Activated naive CD4-positive, alpha-beta T cell treated with anti-CD3 and anti-CD28 coated beads, Interleukin-2, amount 50 U/mL, for 72 hours (primary cell): ENCODE measurements around the gene TMEM231. TPM values are rescaled to one million over a fixed set of nuclear protein-coding genes. Genes with fewer than 3 reads are reported as not detected.
"Not testable (repeated sequence)": the region's sequence is repeated elsewhere in the genome, so short reads cannot be mapped to it uniquely, and the experiment has no call there.

Experiments used
- ATAC-seq, 2 donors: fragments of 150-1000 bp; cut with Tn5 transposase; 2 replicates each; pipeline ENCODE4 v1.10.0; 2021; ENCODE audit warnings: mild to moderate bottlenecking in 2 of 2, moderate library complexity in 2 of 2
- DNase-seq, 2 donors: peaks; one replicate each; pipeline ENCODE4 v3.0.0; 2021 to 2022; ENCODE audit warnings: low spot score in 2 of 2
- H3K27ac Mint-ChIP-seq, 2 donors: one replicate each; pipeline ENCODE4 v1.8.0; 2022; ENCODE audit warnings: mild to moderate bottlenecking in 2 of 2, mixed read lengths in 2 of 2
- H3K36me3 Mint-ChIP-seq, 2 donors: one replicate each; pipeline ENCODE4 v1.8.0; 2022; ENCODE audit warnings: mixed read lengths in 2 of 2
- H3K9me3 Mint-ChIP-seq, 2 donors: one replicate each; pipeline ENCODE4 v1.8.0; 2022; ENCODE audit warnings: mixed read lengths in 2 of 2
- total RNA-seq, 2 donors: library from RNA; stranded (reverse); gene quantifications; one replicate each; pipeline ENCODE4 v1.2.3, GENCODE V29; 2022

TMEM231 gene
- total RNA-seq, 2 donors from 2014 or later = 2.8 to 6.0 TPM

GRCh38 chr16:75575958-75576357 lies 19.9 kb upstream of the TMEM231 start:
- DNase-seq = no peak
- H3K27ac Mint-ChIP-seq = no peak overlapping the region
- peaks cover 8 to 12% of the 10 kb centered on the region in 2 donors for H3K36me3 Mint-ChIP-seq
- no peak for ATAC-seq
- H3K9me3 Mint-ChIP-seq = no peaks in the 10 kb centered on the region

GRCh38 chr16:75573955-75574354 lies 17.9 kb upstream of the TMEM231 start:
- Mint-ChIP-seq H3K36me3 (peaks cover 5 to 7% of the 10 kb centered on the region in 2 donors), H3K27ac (peak overlapping the region; percentile 50 to 53), H3K9me3 (no peaks in the 10 kb centered on the region)
- DNase-seq = no peak
- ATAC-seq = no peak

- H3K27ac Mint-ChIP-seq = no peak overlapping the region
- H3K36me3 Mint-ChIP-seq = no peaks in the 10 kb centered on the region
- ATAC-seq = no peak
- DNase-seq = no peak
- H3K9me3 Mint-ChIP-seq = no peaks in the 10 kb centered on the region
Measured at GRCh38 chr16:75572864-75573542, 17.0 kb upstream of the TMEM231 start.

GRCh38 chr16:75570396-75571065 lies 14.5 kb upstream of the TMEM231 start:
- ATAC-seq (no peak), DNase-seq (no peak)
- Mint-ChIP-seq H3K36me3 (no peaks in the 10 kb centered on the region), H3K27ac (no peak overlapping the region), H3K9me3 (no peaks in the 10 kb centered on the region)

- DNase-seq (no peak), ATAC-seq (no peak)
- no peaks in the 10 kb centered on the region for H3K9me3 Mint-ChIP-seq
- H3K36me3 Mint-ChIP-seq = no peaks in the 10 kb centered on the region
- H3K27ac Mint-ChIP-seq = peak overlapping the region in 1 of 2 donors; percentile 90
Measured at GRCh38 chr16:75567911-75568310, 11.9 kb upstream of the TMEM231 start.

GRCh38 chr16:75566758-75567255 lies 10.8 kb upstream of the TMEM231 start:
- Mint-ChIP-seq H3K27ac (peak overlapping the region; percentile 79 to 90), H3K9me3 (no peaks in the 10 kb centered on the region), H3K36me3 (no peaks in the 10 kb centered on the region)
- ATAC-seq (peak; percentile 7 to 9), DNase-seq (peak in 1 of 2 donors; percentile 23)

GRCh38 chr16:75566040-75566757 lies 10.1 kb upstream of the TMEM231 start, which contains the start of gene GABARAPL2:
Gene GABARAPL2 (plus strand): TSS chr16:75566379. CDS start chr16:75566487, 108 bp downstream.
- H3K36me3 Mint-ChIP-seq = no peaks in the 10 kb centered on the region
- ATAC-seq (peak; percentile 75 to 81), DNase-seq (peak; percentile 89 to 92)
- peak within 1 kb of the TSS; percentile 90 to 96 for H3K27ac Mint-ChIP-seq
- H3K9me3 Mint-ChIP-seq = no peaks in the 10 kb centered on the region

GRCh38 chr16:75565640-75566039 lies 9.6 kb upstream of the TMEM231 start:
- H3K9me3 Mint-ChIP-seq = no peaks in the 10 kb centered on the region
- no peaks in the 10 kb centered on the region for H3K36me3 Mint-ChIP-seq
- no peak for DNase-seq
- peak overlapping the region; percentile 90 to 96 for H3K27ac Mint-ChIP-seq
- ATAC-seq = peak in 1 of 2 donors; percentile 21

GRCh38 chr16:75559564-75560372 lies 3.7 kb upstream of the TMEM231 start:
- ATAC-seq = no peak
- H3K9me3 Mint-ChIP-seq = no peaks in the 10 kb centered on the region

GRCh38 chr16:75558846-75559401 lies 2.9 kb upstream of the TMEM231 start:
- no peak overlapping the region for H3K27ac Mint-ChIP-seq
- DNase-seq = no peak

More at GRCh38 chr16:75559564-75560372, 3.7 kb upstream of the TMEM231 start:
- no peak for DNase-seq
- Mint-ChIP-seq H3K36me3 (no peaks in the 10 kb centered on the region), H3K27ac (peak overlapping the region in 1 of 2 donors; percentile 8)

GRCh38 chr16:75556431-75556950 lies 439 bp upstream of the TMEM231 start:
- Mint-ChIP-seq H3K9me3 (no peaks in the 10 kb centered on the region), H3K36me3 (no peaks in the 10 kb centered on the region), H3K27ac (peak overlapping the region in 1 of 2 donors; percentile 68)
- DNase-seq = no peak
- no peak for ATAC-seq

More at GRCh38 chr16:75558846-75559401, 2.9 kb upstream of the TMEM231 start:
- no peak for ATAC-seq
- H3K36me3 Mint-ChIP-seq = no peaks in the 10 kb centered on the region
- H3K9me3 Mint-ChIP-seq = no peaks in the 10 kb centered on the region

- Mint-ChIP-seq H3K27ac (peak overlapping the region; percentile 68 to 94), H3K36me3 (no peaks in the 10 kb centered on the region), H3K9me3 (no peaks in the 10 kb centered on the region)
- ATAC-seq (peak; percentile 2 to 7), DNase-seq (peak in 1 of 2 donors; percentile 25)
Measured at GRCh38 chr16:75555213-75555706, 792 bp downstream of the TMEM231 start.

- Mint-ChIP-seq H3K9me3 (no peaks in the 10 kb centered on the region), H3K36me3 (no peaks in the 10 kb centered on the region), H3K27ac (no peak overlapping the region)
- no peak for ATAC-seq
- DNase-seq = no peak
Measured at GRCh38 chr16:75552951-75553350, 3.1 kb downstream of the TMEM231 start.

- no peaks in the 10 kb centered on the region for H3K9me3 Mint-ChIP-seq
Measured at GRCh38 chr16:75550211-75550662, 5.8 kb downstream of the TMEM231 start.

GRCh38 chr16:75548456-75548855 lies 7.6 kb downstream of the TMEM231 start:
- ATAC-seq, H3K27ac Mint-ChIP-seq, DNase-seq, H3K36me3 Mint-ChIP-seq, H3K9me3 Mint-ChIP-seq: not testable (repeated sequence)

More at GRCh38 chr16:75550211-75550662, 5.8 kb downstream of the TMEM231 start:
- H3K27ac Mint-ChIP-seq = peak overlapping the region in 1 of 2 donors; percentile 10
- H3K36me3 Mint-ChIP-seq = no peaks in the 10 kb centered on the region
- DNase-seq (peak in 1 of 2 donors; percentile 35), ATAC-seq (peak; percentile 77 to 81)
